ENCODE results near the gene SYNGR3.

The SYNGR3 gene, protein sequence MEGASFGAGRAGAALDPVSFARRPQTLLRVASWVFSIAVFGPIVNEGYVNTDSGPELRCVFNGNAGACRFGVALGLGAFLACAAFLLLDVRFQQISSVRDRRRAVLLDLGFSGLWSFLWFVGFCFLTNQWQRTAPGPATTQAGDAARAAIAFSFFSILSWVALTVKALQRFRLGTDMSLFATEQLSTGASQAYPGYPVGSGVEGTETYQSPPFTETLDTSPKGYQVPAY

DNA sequence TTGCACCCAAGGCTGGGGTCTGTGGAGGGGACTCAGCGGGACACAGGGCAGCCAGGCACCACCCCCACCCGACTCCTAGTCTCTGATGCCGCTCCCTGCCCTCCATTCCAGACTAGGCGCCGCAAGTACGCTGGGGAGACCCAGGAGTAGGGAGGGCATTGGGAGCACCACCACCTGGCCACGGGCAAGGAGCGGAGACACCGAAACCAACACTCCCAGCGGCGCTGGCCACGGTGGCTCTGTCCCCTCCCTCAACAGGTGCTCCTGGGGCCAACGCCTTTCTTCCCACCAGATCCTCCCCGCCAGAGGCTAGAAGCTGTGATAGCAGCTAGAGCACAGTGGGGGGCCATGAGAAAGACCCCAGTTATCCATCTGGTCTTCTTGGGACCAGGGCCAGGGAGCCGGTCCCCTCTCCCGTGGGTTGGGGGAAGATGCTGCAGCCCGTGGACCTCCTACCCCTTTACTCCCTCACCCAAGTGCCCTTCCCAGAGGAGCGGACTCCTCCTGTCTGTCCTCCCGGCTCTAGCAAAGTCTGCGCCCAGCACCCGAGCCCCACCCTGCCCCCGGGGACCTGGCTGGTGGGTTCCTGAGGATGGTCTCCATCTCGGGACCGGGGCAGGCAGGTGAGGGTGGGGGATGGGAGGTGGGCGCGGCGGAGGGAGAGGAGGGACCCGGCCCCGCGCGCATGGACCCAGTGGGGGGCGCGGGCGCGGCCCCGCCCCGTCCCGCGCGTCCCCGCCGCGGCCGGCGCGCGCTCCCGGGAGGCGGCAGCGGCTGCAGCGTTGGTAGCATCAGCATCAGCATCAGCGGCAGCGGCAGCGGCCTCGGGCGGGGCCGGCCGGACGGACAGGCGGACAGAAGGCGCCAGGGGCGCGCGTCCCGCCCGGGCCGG is at the start of gene SYNGR3:
Gene SYNGR3 (plus strand): TSS at position 762 of the 892 bp plus-strand sequence. CDS start 133 bp downstream, outside the sequence.
- H3K27me3 ChIP-seq (ENCODE audit: control insufficient read depth in 2 of 2, insufficient read depth in 2 of 2, low read length in 2 of 2), result peaks cover 20% of the 10 kb centered on the region in 2 donors
- H3K4me1 ChIP-seq (ENCODE audit: control insufficient read depth in 2 of 2, insufficient read depth in 2 of 2, low read length in 2 of 2), result peaks cover 37 to 45% of the 10 kb centered on the region in 2 donors
- peak within 1 kb of the TSS; percentile 47 to 75 for H3K9ac ChIP-seq (ENCODE audit: low read depth in 1 of 2, low read length in 2 of 2)
- no peaks in the 10 kb centered on the region for H3K9me3 ChIP-seq (ENCODE audit: control insufficient read depth in 2 of 2, low read length in 2 of 2)
- H3K36me3 ChIP-seq (ENCODE audit: control insufficient read depth in 2 of 2, insufficient read depth in 2 of 2, low read length in 2 of 2), result peaks cover 14 to 16% of the 10 kb centered on the region in 2 donors
- peak within 1 kb of the TSS; percentile 45 to 61 for H3K4me3 ChIP-seq (ENCODE audit: low read length in 2 of 2)
- peak within 1 kb of the TSS; percentile 4 to 32 for H3K27ac ChIP-seq (ENCODE audit: low read depth in 2 of 2, low read length in 2 of 2)

DNA sequence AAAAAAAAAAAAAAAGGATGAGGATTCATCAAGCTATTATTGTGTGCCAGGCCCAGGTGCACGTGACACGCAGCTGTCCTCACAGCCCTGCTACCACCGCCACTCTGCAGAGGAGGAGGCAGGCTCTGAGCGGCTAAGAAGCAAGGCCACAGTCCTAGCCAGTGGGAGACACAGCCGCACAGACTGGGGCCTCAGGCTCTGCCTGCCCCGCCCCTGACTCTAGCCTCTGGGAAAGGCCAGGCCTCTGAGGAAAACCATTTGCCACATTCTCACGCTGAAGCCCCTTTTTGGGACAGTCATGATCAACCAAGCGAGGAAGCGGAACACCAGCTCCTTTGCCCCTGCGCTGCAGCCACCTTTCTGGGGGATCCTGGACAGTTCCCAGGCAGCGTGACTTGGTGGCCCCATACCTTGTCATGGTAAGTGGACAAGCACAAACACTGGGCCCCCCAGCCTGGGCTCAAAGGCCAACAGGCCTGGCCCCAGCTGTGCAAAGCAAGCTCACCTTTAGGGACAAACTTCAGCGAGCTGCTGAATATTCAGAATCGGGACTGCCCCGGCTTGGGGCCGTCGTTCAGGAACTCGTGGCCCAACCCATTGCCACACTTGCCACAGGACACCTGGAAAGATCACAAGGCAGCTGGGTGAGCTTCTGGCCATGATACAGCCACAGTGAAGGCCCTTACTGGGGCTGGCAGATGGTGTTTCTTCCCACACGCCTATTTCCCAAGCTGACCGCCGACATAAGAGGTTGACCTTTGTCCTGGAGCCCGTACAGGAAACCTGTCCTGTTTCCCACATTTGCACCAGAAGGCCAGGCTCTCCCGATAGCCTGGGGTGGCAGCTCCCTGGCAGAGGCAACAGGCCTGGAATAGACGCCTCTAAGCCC is 49.3 kb upstream of the SYNGR3 start:
- H3K9me3 ChIP-seq (ENCODE audit: control insufficient read depth in 2 of 2, low read length in 2 of 2), result no peaks in the 10 kb centered on the region
- H3K9ac ChIP-seq (ENCODE audit: low read depth in 1 of 2, low read length in 2 of 2), result peak overlapping the region; percentile 15 to 32
- H3K27ac ChIP-seq (ENCODE audit: low read depth in 2 of 2, low read length in 2 of 2), result peak overlapping the region; percentile 48 to 77
- peaks cover 10 to 24% of the 10 kb centered on the region in 2 donors for H3K36me3 ChIP-seq (ENCODE audit: control insufficient read depth in 2 of 2, insufficient read depth in 2 of 2, low read length in 2 of 2)
- no peaks in the 10 kb centered on the region for H3K27me3 ChIP-seq (ENCODE audit: control insufficient read depth in 2 of 2, insufficient read depth in 2 of 2, low read length in 2 of 2)
- H3K4me1 ChIP-seq (ENCODE audit: control insufficient read depth in 2 of 2, insufficient read depth in 2 of 2, low read length in 2 of 2), result peaks cover 28 to 37% of the 10 kb centered on the region in 2 donors
- H3K4me3 ChIP-seq (ENCODE audit: low read length in 2 of 2), result peak overlapping the region in 1 of 2 donors; percentile 5

DNA sequence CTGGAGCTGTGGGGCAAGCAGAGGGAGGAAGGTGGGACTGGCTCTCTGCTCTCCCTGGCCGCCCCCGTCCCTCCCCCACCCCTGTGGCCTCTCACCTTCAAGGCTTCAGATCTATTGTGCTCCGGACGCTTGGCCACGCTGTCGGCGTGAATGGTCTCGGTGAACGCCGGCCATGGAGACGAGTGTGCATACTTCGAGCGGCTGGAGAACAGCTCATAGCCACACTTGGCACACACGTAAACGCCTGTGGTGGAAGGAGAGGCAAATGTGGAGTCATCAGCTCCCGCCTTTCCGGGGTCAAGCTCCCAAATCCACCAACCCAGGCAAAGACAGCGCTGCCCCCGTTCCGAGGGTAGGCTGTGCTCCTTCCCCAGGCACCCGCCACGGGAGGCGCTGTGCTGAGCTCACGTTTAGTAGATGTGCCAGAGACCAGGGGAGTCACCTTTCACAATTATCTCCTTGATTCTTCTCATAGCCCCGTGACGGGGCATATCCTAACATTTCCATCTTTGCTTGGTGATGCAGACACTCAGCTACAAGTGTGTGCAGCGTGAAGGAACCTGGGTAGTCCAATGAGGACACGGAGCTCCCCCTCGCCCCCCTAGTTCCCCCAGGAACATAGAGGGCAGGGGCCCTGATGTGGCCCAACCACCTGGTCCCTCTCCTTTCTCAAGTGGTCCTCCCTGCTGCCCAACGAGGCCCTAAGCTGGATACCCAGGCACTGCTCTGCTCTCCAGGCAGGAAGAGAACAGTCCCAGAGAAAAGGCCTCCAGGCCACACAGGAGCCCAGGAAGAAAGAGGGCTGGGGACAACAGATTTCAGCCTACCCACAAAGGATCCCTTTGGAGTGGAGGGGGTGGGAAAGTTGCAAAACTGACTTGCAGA is 48.4 kb upstream of the SYNGR3 start:
- peaks cover 28 to 37% of the 10 kb centered on the region in 2 donors for H3K4me1 ChIP-seq (ENCODE audit: control insufficient read depth in 2 of 2, insufficient read depth in 2 of 2, low read length in 2 of 2)
- H3K27ac ChIP-seq (ENCODE audit: low read depth in 2 of 2, low read length in 2 of 2), result peak overlapping the region; percentile 48 to 81
- H3K36me3 ChIP-seq (ENCODE audit: control insufficient read depth in 2 of 2, insufficient read depth in 2 of 2, low read length in 2 of 2), result peaks cover 10 to 24% of the 10 kb centered on the region in 2 donors
- no peaks in the 10 kb centered on the region for H3K9me3 ChIP-seq (ENCODE audit: control insufficient read depth in 2 of 2, low read length in 2 of 2)
- H3K4me3 ChIP-seq (ENCODE audit: low read length in 2 of 2), result peak overlapping the region; percentile 80 to 94
- peak overlapping the region; percentile 15 to 47 for H3K9ac ChIP-seq (ENCODE audit: low read depth in 1 of 2, low read length in 2 of 2)
- H3K27me3 ChIP-seq (ENCODE audit: control insufficient read depth in 2 of 2, insufficient read depth in 2 of 2, low read length in 2 of 2), result no peaks in the 10 kb centered on the region

DNA sequence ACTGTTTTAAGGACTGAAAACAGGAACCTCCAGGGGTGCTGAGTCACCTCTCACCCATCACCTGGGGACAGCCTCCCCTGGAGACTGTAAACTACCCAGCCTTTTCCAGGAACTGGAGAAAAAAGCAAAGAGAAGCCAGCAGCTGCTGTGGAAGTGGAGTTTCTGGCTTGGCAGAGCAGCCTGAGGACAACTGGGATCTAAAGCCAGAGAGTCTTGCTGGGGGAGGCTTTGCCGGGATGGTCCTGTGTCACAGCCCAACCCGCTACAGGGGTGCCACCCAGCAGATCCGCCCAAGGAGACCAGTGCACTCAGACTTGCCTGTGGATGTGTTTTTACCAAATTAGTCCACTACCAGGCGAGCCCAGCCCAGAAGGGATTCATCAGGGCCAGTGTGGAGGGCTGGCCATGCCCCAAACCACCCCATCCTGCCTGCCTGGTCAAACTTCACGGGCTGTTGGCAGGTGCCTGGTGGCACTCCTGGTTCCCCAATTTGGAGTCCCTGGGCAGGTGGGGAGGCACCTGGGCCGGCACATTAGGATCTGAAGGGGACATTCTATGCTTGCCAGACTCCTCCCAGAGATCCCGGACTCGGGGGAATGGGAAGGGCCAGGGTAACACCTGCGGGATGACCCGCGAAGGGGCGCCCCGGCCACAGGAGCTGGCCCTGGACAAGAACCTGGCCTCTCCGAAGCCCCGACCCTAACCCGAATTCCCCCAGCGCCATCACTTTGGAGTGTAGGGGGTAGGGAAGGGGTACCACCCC is 47.5 kb upstream of the SYNGR3 start:
- Histone ChIP-seq H3K9ac (ENCODE audit: low read depth in 1 of 2, low read length in 2 of 2) (peak overlapping the region; percentile 83 to 90), H3K27me3 (ENCODE audit: control insufficient read depth in 2 of 2, insufficient read depth in 2 of 2, low read length in 2 of 2) (no peaks in the 10 kb centered on the region), H3K27ac (ENCODE audit: low read depth in 2 of 2, low read length in 2 of 2) (peak overlapping the region; percentile 81 to 84), H3K4me3 (ENCODE audit: low read length in 2 of 2) (peak overlapping the region; percentile 80 to 94), H3K9me3 (ENCODE audit: control insufficient read depth in 2 of 2, low read length in 2 of 2) (no peaks in the 10 kb centered on the region), H3K36me3 (ENCODE audit: control insufficient read depth in 2 of 2, insufficient read depth in 2 of 2, low read length in 2 of 2) (peaks cover 10 to 19% of the 10 kb centered on the region in 2 donors), H3K4me1 (ENCODE audit: control insufficient read depth in 2 of 2, insufficient read depth in 2 of 2, low read length in 2 of 2) (peaks cover 28 to 37% of the 10 kb centered on the region in 2 donors)

DNA sequence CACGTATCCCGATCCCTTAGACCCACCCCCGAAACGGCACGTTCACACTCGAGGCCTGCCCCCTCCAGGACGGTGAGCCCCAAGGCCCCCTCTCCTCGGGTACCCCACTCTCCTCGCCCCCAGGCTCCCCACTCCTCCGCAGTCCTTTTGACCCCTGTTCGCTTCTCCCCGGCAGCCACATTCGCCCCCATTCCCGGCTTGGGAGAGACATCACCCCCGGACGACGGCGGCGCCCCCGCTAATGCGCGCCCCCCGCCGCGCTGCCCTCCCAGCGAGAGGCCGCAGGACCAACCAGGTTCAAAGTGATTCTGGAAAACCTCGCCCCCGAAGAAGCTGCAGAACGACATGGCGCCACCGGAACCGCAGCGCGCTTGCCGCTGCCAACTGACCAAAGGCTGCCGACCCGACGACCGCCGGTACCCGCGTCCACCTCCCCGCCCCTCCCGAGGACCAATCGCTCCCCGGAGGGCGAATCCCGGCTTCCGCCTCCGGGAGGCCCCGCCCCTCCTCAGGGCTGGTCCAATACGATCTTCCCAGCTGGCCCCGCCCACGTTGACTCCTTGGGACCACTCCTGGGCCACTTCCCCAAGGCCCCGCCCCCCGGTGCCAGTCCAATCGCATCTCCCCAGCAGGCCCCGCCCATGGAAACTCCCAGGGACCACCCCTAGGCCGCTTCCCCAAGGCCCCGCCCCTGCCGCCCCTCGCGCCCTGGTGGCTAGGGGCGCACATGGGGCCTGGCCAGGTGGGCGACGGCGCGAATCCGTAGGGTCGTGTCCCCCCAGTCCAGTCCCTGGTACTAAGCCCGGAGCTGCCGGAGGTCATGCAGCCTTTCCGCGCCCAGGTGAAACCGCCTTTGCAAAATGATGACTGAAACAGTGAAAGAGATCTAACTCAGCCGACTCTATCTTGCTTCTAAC is 46.7 kb upstream of the SYNGR3 start, which contains the start of gene MSRB1:
Gene MSRB1 (minus strand): TSS at position 390 of the 917 bp plus-strand sequence. CDS start 43 bp downstream, at position 347.
- Histone ChIP-seq H3K36me3 (ENCODE audit: control insufficient read depth in 2 of 2, insufficient read depth in 2 of 2, low read length in 2 of 2) (peaks cover 9 to 18% of the 10 kb centered on the region in 2 donors), H3K27ac (ENCODE audit: low read depth in 2 of 2, low read length in 2 of 2) (peak within 1 kb of the TSS; percentile 81 to 84), H3K4me3 (ENCODE audit: low read length in 2 of 2) (peak within 1 kb of the TSS; percentile 80 to 94), H3K9me3 (ENCODE audit: control insufficient read depth in 2 of 2, low read length in 2 of 2) (no peaks in the 10 kb centered on the region), H3K27me3 (ENCODE audit: control insufficient read depth in 2 of 2, insufficient read depth in 2 of 2, low read length in 2 of 2) (no peaks in the 10 kb centered on the region), H3K9ac (ENCODE audit: low read depth in 1 of 2, low read length in 2 of 2) (peak within 1 kb of the TSS; percentile 83 to 90), H3K4me1 (ENCODE audit: control insufficient read depth in 2 of 2, insufficient read depth in 2 of 2, low read length in 2 of 2) (peaks cover 28 to 37% of the 10 kb centered on the region in 2 donors)

DNA sequence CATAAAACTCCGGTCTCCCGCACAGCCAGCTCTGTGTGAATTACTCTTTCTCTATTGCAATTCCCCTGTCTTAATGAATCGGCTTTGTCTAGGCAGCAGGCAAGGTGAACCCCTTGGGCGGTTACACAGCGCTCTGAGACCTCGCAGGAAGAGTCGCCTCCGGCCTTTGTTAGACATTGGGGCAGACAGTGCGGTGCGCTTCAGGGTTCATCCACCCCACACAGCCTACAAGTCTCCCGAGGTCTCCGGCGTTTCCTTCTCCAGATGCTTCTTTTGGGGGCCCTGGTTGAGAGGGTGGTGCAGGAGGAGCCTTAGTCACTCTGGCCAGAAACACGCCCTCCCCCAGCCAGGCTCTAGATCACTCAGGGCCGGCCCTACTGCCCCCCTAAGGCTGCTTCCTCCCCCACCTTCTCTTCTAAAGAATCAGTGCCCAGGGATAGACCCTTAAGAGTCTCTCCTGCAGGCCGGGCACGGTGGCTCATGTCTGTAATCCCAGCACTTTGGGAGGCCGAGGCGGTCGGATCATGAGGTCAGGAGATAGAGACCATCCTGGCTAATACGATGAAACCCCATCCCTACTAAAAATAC is 45.1 kb upstream of the SYNGR3 start:
- Histone ChIP-seq H3K27me3 (ENCODE audit: control insufficient read depth in 2 of 2, insufficient read depth in 2 of 2, low read length in 2 of 2) (no peaks in the 10 kb centered on the region), H3K27ac (ENCODE audit: low read depth in 2 of 2, low read length in 2 of 2) (no peak overlapping the region), H3K36me3 (ENCODE audit: control insufficient read depth in 2 of 2, insufficient read depth in 2 of 2, low read length in 2 of 2) (peaks cover 0 to 4% of the 10 kb centered on the region in 2 donors), H3K4me1 (ENCODE audit: control insufficient read depth in 2 of 2, insufficient read depth in 2 of 2, low read length in 2 of 2) (peaks cover 28 to 31% of the 10 kb centered on the region in 2 donors), H3K9me3 (ENCODE audit: control insufficient read depth in 2 of 2, low read length in 2 of 2) (no peaks in the 10 kb centered on the region), H3K4me3 (ENCODE audit: low read length in 2 of 2) (no peak overlapping the region), H3K9ac (ENCODE audit: low read depth in 1 of 2, low read length in 2 of 2) (no peak overlapping the region)

DNA sequence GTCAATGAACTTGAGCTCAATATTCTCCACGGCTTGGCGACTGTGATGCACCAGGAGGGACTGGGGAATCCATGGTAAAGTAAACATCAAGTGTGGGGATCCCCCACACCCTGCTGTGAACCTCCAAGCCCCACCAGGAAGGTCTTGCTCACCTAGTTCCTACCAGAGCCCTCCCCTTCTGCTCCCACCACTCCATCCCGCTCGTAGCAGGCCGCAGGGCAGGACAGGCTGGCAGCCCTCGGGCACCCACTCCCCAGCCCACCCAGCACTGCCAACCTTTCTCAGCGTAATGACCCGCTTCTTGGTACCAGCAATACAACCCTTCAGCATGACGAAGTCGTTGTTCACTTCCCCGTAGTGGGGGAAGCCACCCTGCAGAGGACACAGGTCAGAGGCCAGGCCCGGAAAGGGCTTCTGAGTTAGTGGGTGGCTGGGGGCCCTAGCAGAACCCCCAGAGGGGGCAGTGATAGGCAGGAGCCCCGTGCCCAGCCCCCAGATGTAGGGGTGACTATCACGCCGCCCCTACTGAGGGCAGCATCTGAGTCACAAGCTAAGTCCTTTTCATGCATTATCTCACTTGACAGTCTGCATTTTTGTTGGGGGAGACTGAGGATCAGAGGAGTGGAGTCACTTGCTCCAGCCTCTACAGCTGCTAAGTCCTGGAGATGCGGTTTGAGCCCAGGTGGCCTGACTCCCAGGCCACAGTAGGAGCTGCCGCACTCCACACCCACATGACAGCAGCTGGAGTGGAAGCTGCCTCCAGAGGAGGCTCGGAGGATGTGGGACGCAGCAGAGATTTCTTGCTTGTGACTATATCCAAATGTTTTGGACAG is 44.0 kb upstream of the SYNGR3 start:
- H3K4me1 ChIP-seq (ENCODE audit: control insufficient read depth in 2 of 2, insufficient read depth in 2 of 2, low read length in 2 of 2), result peaks cover 21 to 24% of the 10 kb centered on the region in 2 donors
- no peak overlapping the region for H3K27ac ChIP-seq (ENCODE audit: low read depth in 2 of 2, low read length in 2 of 2)
- no peaks in the 10 kb centered on the region for H3K27me3 ChIP-seq (ENCODE audit: control insufficient read depth in 2 of 2, insufficient read depth in 2 of 2, low read length in 2 of 2)
- no peaks in the 10 kb centered on the region for H3K36me3 ChIP-seq (ENCODE audit: control insufficient read depth in 2 of 2, insufficient read depth in 2 of 2, low read length in 2 of 2)
- H3K9me3 ChIP-seq (ENCODE audit: control insufficient read depth in 2 of 2, low read length in 2 of 2), result no peaks in the 10 kb centered on the region
- H3K4me3 ChIP-seq (ENCODE audit: low read length in 2 of 2), result no peak overlapping the region
- H3K9ac ChIP-seq (ENCODE audit: low read depth in 1 of 2, low read length in 2 of 2), result no peak overlapping the region
